ENCODE results near the gene CELA3B.
"Not testable (repeated sequence)": the region's sequence is repeated elsewhere in the genome, so short reads cannot be mapped to it uniquely, and the experiment has no call there.

The CELA3B gene

GRCh38 chr1:21976703-21977239 lies at the start of gene CELA3B:
Gene CELA3B, plus strand, starts transcription at chr1:21977022. Its CDS starts 18 bp downstream, at chr1:21977040.
- H3K36me3 ChIP-seq (ENCODE audit: control insufficient read depth, insufficient read depth, low read length); H3K4me1 ChIP-seq; H3K9me3 ChIP-seq (ENCODE audit: control insufficient read depth, low read length); H2AFZ ChIP-seq; H3K27ac ChIP-seq; H3K4me3 ChIP-seq (ENCODE audit: low read depth, low read length); H3K4me2 ChIP-seq (ENCODE audit: low read length); H3K9ac ChIP-seq; H3K79me2 ChIP-seq; H3K27me3 ChIP-seq (ENCODE audit: control insufficient read depth, insufficient read depth, low read length): not testable (repeated sequence)

DNA sequence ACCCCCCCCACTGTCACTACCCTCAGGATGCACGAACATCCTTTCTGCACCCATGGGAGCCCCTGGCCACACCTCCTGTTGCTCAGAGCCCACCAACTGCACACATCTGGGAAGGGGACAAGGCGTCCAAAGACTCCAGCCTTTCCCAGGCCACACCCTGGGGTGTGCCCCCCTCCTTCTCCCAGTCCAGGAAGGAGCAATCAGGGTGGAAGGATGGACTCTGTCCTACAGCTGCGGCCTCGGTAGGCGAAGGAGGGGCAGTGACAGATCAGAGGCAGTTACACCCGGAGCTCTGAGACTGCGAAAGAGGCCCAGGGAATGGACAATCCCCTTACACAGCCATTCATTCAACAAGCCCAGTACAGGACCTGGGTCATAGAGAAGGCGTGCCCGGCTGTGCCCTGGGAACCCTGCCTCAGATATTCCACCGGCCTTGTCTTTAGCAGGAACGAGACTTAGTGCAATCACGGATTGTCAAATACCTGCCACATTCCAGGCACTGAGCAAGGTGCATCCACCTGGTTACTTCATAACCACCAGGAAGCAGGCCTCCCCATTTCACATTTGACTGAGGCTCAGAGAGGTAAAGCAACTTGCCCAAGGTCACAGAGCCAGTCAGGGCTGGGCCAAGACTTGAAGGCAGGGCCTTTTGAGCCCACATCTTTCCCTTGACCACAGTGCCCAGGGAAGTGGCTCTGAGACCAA lies 49.1 kb upstream of the CELA3B start:
- H3K36me3 ChIP-seq (ENCODE audit: control insufficient read depth, insufficient read depth, low read length), result no peaks in the 10 kb centered on the region
- TF ChIP-seq CTCF (IDR thresholded peaks at IDR 0.05), result no peak
- no peak overlapping the region for H2AFZ ChIP-seq
- H3K9me3 ChIP-seq (ENCODE audit: control insufficient read depth, low read length), result no peaks in the 10 kb centered on the region
- H3K27ac ChIP-seq, result no peak overlapping the region
- no peak overlapping the region for H3K4me2 ChIP-seq (ENCODE audit: low read length)
- no peak overlapping the region for H3K4me3 ChIP-seq (ENCODE audit: low read depth, low read length)
- no peaks in the 10 kb centered on the region for H3K4me1 ChIP-seq
- H3K9ac ChIP-seq, result no peak overlapping the region
- no peaks in the 10 kb centered on the region for H3K27me3 ChIP-seq (ENCODE audit: control insufficient read depth, insufficient read depth, low read length)
- H3K79me2 ChIP-seq, result no peaks in the 10 kb centered on the region

DNA sequence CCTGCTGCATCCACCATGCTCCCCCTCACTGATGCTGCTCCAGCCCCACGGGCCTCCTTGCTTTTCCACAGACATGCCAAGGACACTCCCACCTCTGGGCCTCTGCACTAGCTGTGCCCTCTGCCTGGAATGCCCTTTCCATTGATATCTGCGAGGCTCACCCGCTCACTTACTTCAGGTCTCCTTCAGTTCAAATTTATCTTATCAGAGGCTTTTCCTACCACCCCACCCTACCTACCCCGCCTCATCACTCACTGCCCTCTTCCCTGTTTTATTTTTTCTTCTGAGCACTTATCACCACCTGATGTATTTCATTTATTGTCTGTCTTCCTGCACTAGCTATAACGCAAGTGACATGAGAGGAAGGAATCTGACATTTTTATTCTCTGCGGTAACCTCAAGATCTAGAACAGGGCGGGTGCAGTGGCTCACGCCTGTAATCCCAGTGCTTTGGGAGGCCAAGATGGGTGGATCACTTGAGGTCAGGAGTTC lies 46.7 kb upstream of the CELA3B start:
- Histone ChIP-seq H3K4me2 (ENCODE audit: low read length) (no peak overlapping the region), H3K36me3 (ENCODE audit: control insufficient read depth, insufficient read depth, low read length) (no peaks in the 10 kb centered on the region), H3K79me2 (no peaks in the 10 kb centered on the region), H2AFZ (no peak overlapping the region), H3K4me3 (ENCODE audit: low read depth, low read length) (no peak overlapping the region), H3K4me1 (peaks cover 10% of the 10 kb centered on the region), H3K27ac (no peak overlapping the region), H3K27me3 (ENCODE audit: control insufficient read depth, insufficient read depth, low read length) (no peaks in the 10 kb centered on the region), H3K9me3 (ENCODE audit: control insufficient read depth, low read length) (no peaks in the 10 kb centered on the region), H3K9ac (no peak overlapping the region)
- no peak for TF ChIP-seq CTCF (IDR thresholded peaks at IDR 0.05)

DNA sequence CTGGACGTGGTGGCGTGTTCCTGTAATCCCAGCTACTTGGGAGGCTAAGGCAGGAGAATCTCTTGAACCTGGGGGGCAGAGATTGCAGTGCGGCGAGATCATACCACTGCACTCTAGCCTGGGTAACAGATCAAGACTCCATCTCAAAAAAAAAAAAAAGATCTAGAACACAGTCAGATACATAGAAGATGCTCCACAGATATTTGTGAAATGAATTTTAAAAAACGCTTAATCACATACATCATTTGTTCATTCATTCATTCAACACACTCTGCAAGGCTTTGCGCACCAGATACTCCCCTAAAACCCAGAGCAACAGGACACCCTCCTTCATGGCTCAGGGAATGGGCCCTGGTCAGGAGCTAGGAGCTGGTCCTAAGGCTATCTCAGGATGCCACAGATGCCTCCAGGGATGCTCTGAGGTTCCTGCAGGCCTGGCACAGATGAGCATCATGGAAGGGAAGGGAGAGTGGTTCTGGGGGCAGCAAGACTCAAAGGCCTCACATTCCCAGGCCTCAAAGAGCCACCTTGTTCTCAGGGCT lies 46.1 kb upstream of the CELA3B start:
- Histone ChIP-seq H3K4me3 (ENCODE audit: low read depth, low read length) (no peak overlapping the region), H3K36me3 (ENCODE audit: control insufficient read depth, insufficient read depth, low read length) (no peaks in the 10 kb centered on the region), H3K27me3 (ENCODE audit: control insufficient read depth, insufficient read depth, low read length) (no peaks in the 10 kb centered on the region), H3K4me2 (ENCODE audit: low read length) (no peak overlapping the region), H3K79me2 (no peaks in the 10 kb centered on the region), H3K27ac (no peak overlapping the region), H3K4me1 (peaks cover 10% of the 10 kb centered on the region), H3K9me3 (ENCODE audit: control insufficient read depth, low read length) (no peaks in the 10 kb centered on the region), H3K9ac (no peak overlapping the region), H2AFZ (no peak overlapping the region)
- TF ChIP-seq CTCF (IDR thresholded peaks at IDR 0.05), result no peak

DNA sequence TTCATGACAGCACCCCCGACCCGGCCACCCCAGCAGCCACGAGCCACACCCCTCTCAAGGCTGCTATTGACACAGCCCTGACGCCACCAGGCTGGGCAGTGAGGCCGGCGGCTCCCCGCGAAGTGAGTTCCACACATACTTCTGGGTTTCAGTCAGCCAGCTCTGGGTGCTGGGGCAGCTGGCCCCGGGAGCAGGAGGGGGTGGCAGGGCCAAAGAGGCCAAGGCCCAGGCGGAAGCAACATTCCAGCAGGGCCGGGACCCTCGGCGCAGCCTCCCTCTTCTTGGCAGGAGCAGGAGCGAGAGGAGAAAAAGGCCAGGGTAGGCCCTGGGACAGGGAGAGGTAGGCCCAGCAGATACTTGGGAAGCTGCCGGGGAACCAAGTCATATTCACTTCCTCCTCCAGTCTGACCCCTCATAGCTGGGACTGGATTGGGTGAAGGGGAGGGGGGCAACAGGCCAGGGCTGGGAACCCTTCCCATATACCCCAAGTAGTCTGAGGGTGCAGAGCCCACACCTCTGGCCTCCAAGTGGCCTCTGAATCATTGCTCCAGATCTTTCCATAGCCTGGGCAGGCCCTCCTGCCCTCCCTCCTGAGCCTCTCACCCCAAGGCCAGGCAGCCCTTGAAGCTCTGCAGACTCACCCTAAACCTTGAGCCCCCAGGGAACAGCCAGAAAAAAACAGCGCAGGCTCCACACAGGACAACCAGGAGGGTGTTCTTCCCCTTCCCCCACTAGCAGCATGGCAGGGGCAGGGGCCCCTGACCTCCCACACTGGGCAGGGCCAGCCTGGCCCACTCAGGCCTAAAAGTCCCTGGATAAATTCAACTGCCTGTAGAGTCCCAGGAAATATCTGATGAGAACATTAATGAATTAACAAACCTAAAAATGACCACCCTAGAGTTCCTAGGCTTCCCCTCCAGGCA lies 45.4 kb upstream of the CELA3B start:
- Histone ChIP-seq H3K4me2 (ENCODE audit: low read length) (no peak overlapping the region), H3K79me2 (no peaks in the 10 kb centered on the region), H3K9me3 (ENCODE audit: control insufficient read depth, low read length) (no peaks in the 10 kb centered on the region), H2AFZ (no peak overlapping the region), H3K27me3 (ENCODE audit: control insufficient read depth, insufficient read depth, low read length) (no peaks in the 10 kb centered on the region), H3K4me1 (peaks cover 10% of the 10 kb centered on the region), H3K27ac (no peak overlapping the region), H3K4me3 (ENCODE audit: low read depth, low read length) (no peak overlapping the region), H3K36me3 (ENCODE audit: control insufficient read depth, insufficient read depth, low read length) (no peaks in the 10 kb centered on the region), H3K9ac (no peak overlapping the region)
- TF ChIP-seq CTCF (IDR thresholded peaks at IDR 0.05), result no peak

Data from parathyroid adenoma (tissue), 2 donors.